NCI-H187 (cell line): ENCODE results near the gene USP35.

Source experiments
- DNase-seq, 2 experiments: peaks; one replicate each; lab custom pipeline; 2025; lab: John Stamatoyannopoulos, UW

Gene USP35

GRCh38 chr11:78188286-78189173 lies at the start of gene USP35, which contains the start of gene KCTD21:
Gene USP35 (plus strand): TSS chr11:78188919. CDS start chr11:78196246, 7,327 bp downstream.
Gene KCTD21 (minus strand): TSS chr11:78188626. CDS start chr11:78174554, 14,072 bp downstream.
- peak; percentile 79 to 93 for DNase-seq

DNA sequence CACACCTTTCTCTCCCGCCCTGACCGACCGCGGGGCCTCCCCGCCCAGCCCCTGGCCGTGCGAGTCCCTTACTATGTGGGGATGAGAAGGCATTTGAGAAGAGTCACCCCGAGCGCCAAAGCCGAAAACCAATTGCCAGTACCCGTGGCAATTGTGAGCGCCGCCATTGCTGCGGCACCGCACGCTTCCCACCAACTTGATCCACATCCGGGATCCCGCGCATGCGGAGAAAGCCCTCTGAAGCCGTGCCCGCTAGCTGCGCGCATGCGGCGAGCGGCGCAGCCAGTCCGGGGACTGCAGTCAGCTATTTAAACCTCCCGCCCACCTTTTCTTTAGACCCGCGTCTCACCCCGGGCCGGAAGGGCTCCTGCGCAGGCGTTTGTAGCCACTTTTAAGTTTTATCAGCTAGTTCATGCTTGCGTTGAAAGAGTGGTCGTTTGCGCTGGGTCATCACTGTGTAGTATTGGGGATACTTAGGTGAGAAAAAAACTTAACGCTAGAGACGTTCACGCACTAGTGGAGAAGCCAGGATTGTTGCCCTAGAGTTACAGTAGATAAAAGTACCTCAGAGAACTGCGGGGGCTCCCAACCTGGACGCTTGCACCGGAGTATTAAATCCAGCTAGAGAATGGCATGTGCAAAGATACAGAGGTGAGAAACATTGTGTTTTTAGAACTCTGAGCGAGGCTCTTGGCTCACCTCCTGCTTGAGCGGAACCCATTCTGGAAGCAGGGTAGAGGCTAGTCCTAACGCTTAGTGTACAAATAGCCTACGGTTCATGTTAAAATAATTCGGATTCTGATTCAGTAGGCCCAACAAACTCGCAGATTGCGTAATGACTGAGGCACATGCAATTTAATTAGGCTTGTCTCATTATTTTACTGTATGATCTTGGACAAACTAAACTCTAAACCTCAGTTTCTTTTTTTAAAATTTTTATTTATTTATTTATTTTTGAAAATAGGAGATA lies 49.0 kb upstream of the USP35 start, which contains the start of gene ALG8:
Gene ALG8 (minus strand): TSS at position 205 of the 970 bp plus-strand sequence. CDS start 38 bp downstream, at position 167.
- DNase-seq = peak; percentile 88 to 89

DNA sequence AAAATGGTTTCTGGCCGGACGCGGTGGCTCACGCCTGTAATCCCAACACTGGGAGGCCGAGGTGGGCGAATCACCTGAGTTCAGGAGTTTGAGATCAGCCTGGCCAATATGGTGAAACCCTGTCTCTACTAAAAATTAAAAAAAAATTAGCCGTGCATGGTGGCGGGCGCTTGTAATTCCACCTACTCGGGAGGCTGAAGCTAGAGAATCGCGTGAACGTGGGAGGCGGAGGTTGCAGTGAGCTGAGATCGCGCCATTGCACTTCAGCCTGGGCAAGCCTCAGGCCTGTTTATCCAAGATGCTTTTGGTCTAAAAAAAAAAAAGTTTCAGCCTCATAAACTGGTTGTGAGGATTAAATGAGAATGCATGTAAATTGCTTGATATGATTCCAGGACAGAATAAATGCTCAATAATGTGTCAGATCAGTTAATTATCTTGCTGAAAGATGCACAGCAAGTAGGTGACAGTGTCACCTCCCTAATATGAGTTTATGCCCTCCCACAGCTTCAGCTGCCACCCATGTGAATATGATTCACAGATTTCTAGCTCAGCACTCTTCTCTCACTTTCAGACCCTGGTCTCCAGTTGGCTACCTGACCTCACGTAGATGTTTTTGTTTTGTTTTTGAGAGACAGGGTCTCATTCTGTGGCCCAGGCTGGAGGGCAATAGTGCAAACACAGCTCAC lies 48.2 kb upstream of the USP35 start:
- no peak for DNase-seq

- DNase-seq = no peak
These were observed 43.2 kb upstream of the USP35 start for GRCh38 chr11:78145511-78146025.

DNA sequence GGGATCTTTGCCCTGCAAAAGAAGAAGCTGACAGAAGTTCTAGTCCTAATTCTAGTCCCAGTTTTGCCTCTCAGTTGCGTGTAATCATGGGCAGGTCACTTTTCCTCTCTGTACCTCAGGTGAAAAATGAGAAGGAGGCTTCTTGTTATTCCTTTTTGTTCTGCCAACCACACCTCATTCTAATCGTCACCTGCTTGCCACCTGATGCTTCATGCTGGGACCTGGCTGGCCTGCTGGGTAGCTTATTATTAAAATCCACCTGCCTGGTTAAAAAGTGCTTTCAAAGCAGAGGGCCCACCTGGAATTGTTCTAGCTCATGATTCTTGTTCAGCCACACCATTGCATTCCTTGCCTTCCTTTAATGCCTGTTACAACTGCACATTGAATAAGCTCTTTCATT lies 40.9 kb upstream of the USP35 start:
- peak; percentile 28 to 45 for DNase-seq

DNA sequence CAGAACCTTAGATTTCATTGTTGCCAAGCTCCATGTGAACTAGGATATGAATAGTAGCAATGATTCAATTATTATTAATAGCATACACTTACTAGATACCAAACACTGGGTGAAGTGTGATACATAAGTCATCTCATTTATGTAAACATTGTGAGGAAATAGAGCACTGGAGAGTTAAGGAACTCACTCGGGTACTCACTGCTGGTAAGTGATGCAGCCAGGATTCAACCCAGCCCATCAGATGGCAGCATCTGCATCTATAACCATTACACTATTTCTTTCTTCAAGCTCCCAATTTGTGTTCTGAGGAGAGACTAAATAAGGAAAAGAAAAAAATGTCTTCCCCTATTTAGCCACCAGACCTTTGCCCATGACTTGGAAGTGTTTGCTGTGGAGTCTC lies 39.1 kb upstream of the USP35 start:
- DNase-seq = no peak

- DNase-seq = no peak
These were observed 38.4 kb upstream of the USP35 start for GRCh38 chr11:78150346-78150745.

DNA sequence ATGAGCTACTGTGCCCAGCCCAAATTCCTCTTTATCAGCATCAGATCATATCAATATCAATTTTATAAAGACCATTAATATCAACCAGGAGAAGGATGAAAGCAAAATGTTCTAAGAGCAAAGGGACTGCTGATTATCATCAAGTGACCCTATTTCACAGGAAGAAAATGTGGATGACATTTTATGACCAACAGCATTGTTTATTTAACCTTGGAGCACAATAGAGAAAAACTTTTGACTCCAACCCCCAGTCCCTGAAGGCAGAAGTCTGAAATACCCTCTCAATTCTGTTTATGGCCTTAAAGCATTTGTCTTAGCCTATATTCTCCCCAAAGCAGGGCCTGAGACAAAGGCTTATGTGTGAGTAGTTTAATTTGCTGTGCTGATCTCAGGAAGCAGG lies 38.0 kb upstream of the USP35 start:
- no peak for DNase-seq

- no peak for DNase-seq
These were observed 36.9 kb upstream of the USP35 start for GRCh38 chr11:78151804-78152203.

GRCh38 chr11:78156127-78156844 lies 32.4 kb upstream of the USP35 start:
- no peak for DNase-seq

DNA sequence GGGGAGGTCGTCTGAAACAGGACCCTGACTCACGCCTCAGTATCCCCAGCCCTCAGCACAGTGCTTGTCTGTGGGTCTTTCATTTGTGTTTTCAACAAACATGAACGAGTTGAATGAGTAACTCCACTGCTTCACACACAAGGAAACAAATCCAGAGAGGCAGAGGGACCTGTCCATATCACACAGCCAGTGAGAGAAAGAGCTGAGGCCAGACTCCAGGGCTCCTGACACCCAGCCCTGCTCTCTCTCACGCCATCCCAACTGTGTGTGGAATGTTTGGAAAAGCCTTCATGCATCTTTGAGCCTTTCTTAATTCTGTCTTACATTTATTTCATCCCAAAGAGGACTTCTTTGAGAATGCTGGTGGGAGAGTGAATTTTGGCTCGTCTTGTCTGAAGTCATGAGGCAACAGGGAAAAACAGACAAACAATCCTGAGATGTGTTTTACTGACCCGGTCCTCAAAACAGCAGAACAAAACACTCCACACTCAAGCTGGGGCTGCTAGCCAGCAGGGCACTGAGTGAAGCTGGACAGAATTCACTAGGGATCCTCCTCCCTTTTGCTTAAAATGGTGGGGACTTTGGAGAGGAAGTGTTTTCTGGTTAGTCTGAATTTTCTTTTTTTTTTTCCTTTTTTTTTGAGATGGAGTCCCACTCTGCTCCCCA lies 29.6 kb upstream of the USP35 start:
- DNase-seq = no peak

GRCh38 chr11:78160557-78160956 lies 28.2 kb upstream of the USP35 start:
- no peak for DNase-seq

DNA sequence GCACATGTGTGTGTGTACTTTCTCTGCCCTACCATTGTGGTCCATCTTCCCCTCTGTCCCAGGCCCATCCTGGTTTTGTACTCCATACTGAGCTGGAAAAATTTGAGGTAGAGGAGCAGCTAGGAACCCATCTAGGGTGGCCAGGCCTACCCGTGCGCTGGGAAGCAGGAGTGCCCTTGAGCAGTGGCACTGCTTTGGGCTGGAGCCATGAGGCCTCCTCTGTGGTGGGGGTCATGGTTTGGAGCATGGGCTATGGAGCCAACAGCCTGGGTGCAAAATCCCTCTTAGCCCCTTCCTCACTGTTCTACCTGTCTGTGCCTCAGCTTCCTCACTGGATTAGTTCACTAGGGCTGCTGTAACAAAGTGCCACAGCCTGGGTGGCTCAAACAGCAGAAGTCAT lies 27.4 kb upstream of the USP35 start:
- no peak for DNase-seq

GRCh38 chr11:78161962-78162371 lies 26.8 kb upstream of the USP35 start:
- DNase-seq = no peak

DNA sequence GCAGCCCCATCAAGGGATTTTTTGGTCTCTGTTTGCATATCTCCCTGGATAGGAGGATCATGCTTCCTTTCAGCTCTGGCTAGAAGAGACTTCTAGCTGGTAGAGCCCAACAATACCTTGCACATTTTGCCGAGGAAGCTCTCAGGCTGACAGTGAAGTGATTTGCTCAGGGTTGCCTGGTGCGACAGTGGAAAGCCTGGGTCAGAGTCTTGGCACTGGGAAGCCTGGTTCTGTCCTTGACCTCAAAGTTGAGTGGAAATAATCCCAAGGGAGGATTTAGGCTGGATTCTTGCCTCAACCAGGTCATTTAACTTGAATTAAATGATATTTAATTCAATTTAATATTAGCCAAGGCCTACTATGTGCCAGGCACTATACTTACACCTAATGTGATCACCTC lies 24.9 kb upstream of the USP35 start:
- no peak for DNase-seq

DNA sequence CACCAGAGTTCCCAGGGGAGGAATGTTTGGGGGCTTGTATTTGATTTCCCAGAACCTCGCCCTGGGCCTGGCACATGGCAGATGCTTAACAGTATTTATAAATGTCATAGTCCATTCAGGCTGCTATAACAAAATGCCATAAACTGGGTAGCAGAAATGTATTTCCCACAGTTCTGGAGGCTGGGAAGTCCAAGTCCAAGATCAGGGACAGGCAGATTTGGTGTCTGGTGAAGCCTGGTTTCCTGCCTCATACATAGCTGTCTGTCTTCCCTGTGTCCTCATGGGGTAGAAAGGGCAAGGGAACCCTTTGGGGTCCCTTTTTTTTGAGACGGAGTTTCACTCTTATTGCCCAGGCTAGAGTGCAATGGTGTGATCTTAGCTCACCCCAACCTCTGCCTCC lies 24.2 kb upstream of the USP35 start:
- no peak for DNase-seq

GRCh38 chr11:78166855-78167469 lies 21.8 kb upstream of the USP35 start:
- no peak for DNase-seq

- no peak for DNase-seq
These were observed 19.9 kb upstream of the USP35 start for GRCh38 chr11:78168539-78169477.

GRCh38 chr11:78170413-78170812 lies 18.3 kb upstream of the USP35 start:
- DNase-seq = no peak
